GM21576 (cell line): ENCODE data around the gene HEATR1.
"Not testable (repeated sequence)": the region's sequence is repeated elsewhere in the genome, so short reads cannot be mapped to it uniquely, and the experiment has no call there.

ENCODE experiments used
- ATAC-seq: cut with Tn5 transposase; IDR thresholded peaks from one replicate; pipeline ENCODE4 v1.9.1; 2021; ENCODE audit warnings: mild to moderate bottlenecking, moderate library complexity; ENCODE audit not compliant: unreplicated experiment

HEATR1 gene

DNA sequence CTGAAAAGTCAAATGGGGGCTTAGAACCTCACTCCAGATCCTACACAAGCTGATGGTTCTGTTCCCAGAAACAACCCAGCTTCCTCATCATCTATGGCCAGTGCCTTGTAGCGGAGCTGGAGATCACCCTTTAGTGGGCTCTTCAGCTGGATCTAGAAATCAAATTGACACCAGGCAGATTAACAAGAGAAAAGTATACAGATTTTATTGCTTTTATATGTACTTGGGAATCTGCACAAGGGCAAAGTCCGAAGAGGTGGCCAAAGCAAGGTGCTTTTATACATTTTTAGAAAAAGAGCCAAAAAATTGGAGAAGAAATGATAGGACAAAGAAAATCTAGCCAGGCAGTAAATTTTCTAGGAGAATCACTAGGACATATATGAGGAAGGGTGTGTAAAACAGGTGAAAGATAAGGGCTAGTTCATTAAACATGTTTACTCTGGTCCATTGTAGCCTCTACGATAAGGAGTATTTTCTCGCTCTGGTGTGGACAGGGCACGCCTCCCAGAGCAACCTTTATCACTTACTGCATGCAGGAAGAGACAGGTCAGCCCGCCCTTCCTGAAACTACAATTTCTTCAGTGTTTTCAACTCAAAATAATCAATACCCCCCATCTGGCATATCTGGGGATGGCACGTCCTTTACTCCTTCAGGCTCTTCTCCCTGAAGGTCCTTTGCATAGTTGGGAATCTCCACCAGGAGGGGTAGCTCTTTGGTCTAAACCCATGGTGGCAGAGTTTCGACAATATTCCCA is 94.5 kb downstream of the HEATR1 start:
- no peak for ATAC-seq

DNA sequence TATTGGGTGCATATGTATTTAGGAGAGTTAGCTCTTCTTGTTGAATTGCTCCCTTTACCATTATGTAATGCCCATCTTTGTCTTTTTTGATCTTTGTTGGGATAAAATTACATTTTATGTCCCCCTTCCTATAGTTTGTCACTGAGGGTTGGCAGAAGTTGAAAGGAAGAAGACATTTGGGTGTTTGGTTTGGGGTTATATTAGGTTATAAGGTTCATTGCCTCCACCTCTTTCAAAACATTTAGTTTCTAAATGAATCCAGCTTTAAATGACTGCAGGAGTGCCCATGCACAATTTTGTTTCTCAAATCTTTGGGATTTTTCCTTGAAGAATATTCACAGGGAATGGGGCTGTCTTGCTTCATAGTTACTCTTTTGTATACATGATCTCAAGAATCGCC is 95.1 kb downstream of the HEATR1 start:
- ATAC-seq: no peak

DNA sequence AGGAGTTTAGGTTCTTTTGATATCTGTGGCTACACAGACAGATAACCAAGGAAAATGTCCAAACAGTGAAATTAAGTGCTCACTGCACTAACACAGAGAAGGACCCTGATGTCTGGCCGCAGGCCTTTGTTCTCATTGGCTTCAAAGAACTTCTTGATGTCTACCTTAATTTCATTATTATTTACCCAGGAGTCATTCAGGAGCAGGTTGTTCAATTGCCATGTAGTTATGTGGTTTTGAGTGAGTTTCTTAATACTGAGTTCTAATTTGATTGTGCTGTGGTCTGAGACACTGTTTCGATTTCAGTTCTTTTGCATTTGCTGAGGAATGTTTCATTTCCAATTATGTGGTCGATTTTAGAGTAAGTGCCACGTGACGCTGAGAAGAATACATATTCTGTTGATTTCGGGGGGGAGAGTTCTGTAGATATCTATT is 95.7 kb downstream of the HEATR1 start:
- no peak for ATAC-seq

DNA sequence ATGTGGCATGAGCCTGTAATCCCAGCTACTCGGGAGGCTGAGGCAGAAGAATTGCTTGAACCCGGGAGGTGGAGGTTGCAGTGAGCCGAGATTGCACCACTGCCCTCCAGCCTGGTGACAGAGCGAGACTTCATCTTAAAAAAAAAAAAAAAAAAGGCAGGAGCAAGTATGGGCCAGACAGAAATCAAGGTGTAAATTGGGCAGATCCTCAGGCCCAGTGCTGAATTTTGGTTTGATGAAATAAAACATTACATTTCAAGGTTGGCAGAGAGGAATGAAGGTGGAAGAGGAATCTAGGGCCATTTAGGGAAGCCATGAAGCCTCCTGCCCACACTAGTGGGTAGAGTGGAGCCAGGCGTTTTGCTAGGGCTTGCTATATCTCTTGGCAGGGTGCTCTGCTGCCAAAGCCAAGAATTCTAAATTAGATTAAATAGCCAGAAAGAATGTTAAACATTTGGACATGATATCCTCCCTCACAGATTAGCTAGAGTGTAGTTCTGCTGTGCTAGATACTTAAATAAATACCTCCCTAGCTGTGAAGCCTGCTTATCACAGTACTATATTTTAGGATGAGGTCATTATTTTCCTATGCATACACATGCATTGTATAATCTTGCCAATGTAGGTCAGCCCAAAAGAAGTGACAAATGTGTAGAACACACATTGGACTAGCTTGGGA is 97.2 kb downstream of the HEATR1 start:
- ATAC-seq: no peak

DNA sequence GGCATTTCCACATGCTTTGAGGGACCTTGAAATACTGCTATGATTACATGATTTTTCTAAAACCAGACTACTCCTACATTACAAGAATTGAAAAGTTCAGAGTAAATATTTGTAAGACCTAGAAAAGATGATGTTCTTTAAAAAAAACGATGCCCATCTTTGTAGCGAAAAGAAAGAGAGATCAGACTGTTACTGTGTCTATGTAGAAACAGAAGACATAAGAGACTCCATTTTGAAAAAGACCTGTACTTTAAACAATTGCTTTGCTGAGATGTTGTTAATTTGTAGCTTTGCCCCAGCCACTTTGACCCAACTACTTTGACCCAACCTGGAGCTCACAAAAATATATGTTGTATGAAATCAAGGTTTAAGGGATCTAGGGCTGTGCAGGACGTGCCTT is 100.0 kb downstream of the HEATR1 start:
- ATAC-seq: not testable (repeated sequence)

DNA sequence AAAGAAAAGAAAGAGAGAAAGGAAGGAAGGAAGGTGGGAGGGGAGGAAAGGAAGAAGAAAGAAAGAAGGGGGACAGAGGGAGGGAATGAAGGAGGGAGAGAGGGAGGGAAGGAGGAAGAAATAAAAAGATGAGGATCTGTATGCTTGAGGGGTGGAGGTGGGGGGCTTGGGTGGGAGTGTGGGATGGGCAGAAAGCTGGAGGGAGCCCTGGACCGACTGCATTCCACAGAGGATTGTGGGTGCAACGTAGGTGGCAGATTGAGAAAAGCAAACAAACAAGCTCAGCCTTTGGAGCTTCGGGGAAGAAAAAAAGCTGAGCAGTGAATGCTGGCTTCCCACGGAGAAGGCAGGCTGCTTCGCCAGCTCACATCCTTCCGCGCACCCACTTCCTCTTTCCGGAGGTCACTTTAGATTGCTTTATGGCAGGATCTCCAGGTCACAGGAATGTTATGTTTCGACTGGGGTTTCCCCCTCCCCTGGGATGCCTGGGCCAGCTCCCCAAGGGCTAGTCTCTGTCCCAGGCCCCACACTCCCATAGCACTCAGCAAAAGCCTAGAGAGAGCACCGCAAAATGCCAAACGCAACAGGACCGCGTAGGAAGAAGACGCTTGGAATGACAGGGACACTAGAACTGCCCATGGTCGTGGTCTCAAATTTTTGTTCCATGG is 101.2 kb downstream of the HEATR1 start:
- ATAC-seq: no peak

DNA sequence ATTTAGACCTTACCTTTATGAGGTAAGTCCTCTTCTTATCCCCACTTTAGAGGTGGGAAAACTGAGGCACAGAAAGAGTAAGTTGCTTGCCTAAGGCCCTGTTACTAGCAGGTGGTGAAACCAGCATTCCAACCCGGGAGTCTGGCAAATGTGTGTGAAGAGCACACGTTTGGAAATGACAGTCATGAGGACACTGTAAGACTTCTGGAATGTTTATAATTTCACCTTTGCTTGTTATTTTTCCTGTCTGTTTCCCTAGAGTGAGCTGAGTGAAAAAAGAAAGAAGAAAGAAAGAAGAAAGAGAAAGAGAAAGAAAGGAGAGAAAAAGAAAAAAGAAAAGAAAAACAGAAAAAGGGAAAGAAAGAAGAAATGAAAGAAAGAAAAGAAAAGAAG is 101.7 kb downstream of the HEATR1 start:
- ATAC-seq: no peak

DNA sequence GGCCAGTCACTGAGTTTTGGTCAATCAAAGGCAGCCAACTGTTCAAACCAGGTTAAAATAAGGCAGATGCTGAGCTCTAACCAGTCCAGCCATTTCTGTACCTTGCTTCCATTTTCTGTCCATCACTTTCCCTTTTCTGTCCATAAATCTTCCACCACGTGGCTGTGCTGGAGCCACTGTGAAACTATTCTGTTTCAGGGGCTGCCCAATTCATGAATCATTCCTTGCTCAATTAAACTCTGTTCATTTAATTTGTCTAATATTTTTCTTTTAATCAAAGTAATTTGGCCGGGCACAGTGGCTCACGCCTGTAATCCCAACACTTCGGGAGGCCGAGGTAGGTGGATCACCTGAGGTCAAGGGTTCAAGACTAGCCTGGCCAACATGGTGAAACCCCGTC is 103.2 kb downstream of the HEATR1 start:
- no peak for ATAC-seq
